A673 (cell line): Measurements from ENCODE around the gene HGFAC. TPM values are rescaled to one million over a fixed set of nuclear protein-coding genes. Genes with fewer than 3 reads are reported as not detected.

Experiments
- BruUV-seq: library from RNA; stranded (reverse); fragments of 400-500 nt; replicated peaks from 2 replicates; lab custom pipeline; 2021; lab: Mats Ljungman, UMichigan
- CTCF ChIA-PET: fragments of 300-600 bp; sonication (Branson Sonifier 250); formaldehyde crosslinking; loops from one replicate; lab custom pipeline; 2022; ENCODE audit warnings: antibody characterized with exemption; lab: Charles Lee
- POLR2A ChIA-PET: fragments of 300-600 bp; sonication (Branson Sonifier 250); formaldehyde crosslinking; loops from one replicate; lab custom pipeline; 2022; ENCODE audit warnings: antibody characterized with exemption; ENCODE audit not compliant: low non-redundant PET; lab: Charles Lee
- DNase-seq: peaks from one replicate; pipeline ENCODE4 v3.0.0-alpha.2; 2015; ENCODE audit warnings: low spot score
- H3K27ac ChIP-seq: fragments of 200-600 bp; sonication (generic); 2 replicates; pipeline ENCODE4 v1.5.1; 2016; ENCODE audit warnings: mixed run types, low read depth, mild to moderate bottlenecking, mixed read lengths, antibody characterized with exemption, low read length; ENCODE audit not compliant: poor library complexity, severe bottlenecking
- H3K27me3 ChIP-seq: fragments of 200-600 bp; sonication (generic); replicated peaks from 2 replicates; pipeline ENCODE4 v1.6.1; 2017; ENCODE audit warnings: mixed run types, low read depth, mild to moderate bottlenecking, mixed read lengths, antibody characterized with exemption, low read length; ENCODE audit not compliant: insufficient read depth, poor library complexity
- H3K36me3 ChIP-seq: fragments of 200-600 bp; sonication (generic); 2 replicates; pipeline ENCODE4 v1.6.1; 2016; ENCODE audit warnings: mixed run types, mild to moderate bottlenecking, mixed read lengths, antibody characterized with exemption, low read length; ENCODE audit not compliant: insufficient read depth, poor library complexity, severe bottlenecking
- H3K4me1 ChIP-seq: fragments of 200-600 bp; sonication (generic); 2 replicates; pipeline ENCODE4 v1.6.1; 2017; ENCODE audit warnings: mixed run types, mild to moderate bottlenecking, mixed read lengths, antibody characterized with exemption, low read length; ENCODE audit not compliant: insufficient read depth, poor library complexity, severe bottlenecking
- H3K4me3 ChIP-seq: fragments of 200-600 bp; sonication (generic); 2 replicates; pipeline ENCODE4 v1.5.1; 2016; ENCODE audit warnings: low read depth, mixed run types, mild to moderate bottlenecking, mixed read lengths, low read length; ENCODE audit not compliant: poor library complexity, severe bottlenecking
- H3K9me3 ChIP-seq: fragments of 200-600 bp; sonication (generic); 2 replicates; pipeline ENCODE4 v1.6.1; 2016; ENCODE audit warnings: mixed run types, low read depth, mild to moderate bottlenecking, mixed read lengths, antibody characterized with exemption, low read length; ENCODE audit not compliant: poor library complexity, severe bottlenecking
- CTCF ChIP-seq: fragments of 300-800, 200-600 bp; sonication (generic); conservative IDR thresholded peaks from 2 replicates; pipeline ENCODE4 v1.5.1; 2017; ENCODE audit warnings: low read depth, mild to moderate bottlenecking, antibody characterized with exemption, low read length, moderate library complexity, mixed read lengths
- EZH2 ChIP-seq: fragments of 200-600 bp; sonication (generic); IDR thresholded peaks from 2 replicates; pipeline ENCODE4 v1.6.1; 2017; ENCODE audit warnings: borderline replicate concordance, low read depth, mild to moderate bottlenecking, mixed read lengths, antibody characterized with exemption, low read length; ENCODE audit not compliant: poor library complexity, severe bottlenecking
- intact Hi-C: fragments of 100-400 bp; cut with micrococcal nuclease; formaldehyde crosslinking; loops from one replicate; pipeline ENCODE4 v1.10.0; 2022; ENCODE audit not compliant: unreplicated experiment
- total RNA-seq: library from RNA; stranded (reverse); gene quantifications from 2 replicates; pipeline ENCODE4 v1.2.3, GENCODE V29; 2021

HGFAC gene
- total RNA-seq, 1 experiment from 2014 or later = 4.8 TPM

GRCh38 chr4:3471098-3471760 lies 29.5 kb downstream of the HGFAC start:
- Histone ChIP-seq H3K9me3 (no peaks in the 10 kb centered on the region), H3K36me3 (no peaks in the 10 kb centered on the region), H3K4me3 (no peak overlapping the region), H3K27ac (no peak overlapping the region), H3K27me3 (no peaks in the 10 kb centered on the region), H3K4me1 (no peaks in the 10 kb centered on the region)
- DNase-seq = no peak
- BruUV-seq = no TSS peak
- intact Hi-C loops = no loop called here
- TF ChIP-seq CTCF (no peak), EZH2 (no peak)
- ChIA-PET POLR2A (no interaction called here), CTCF (no interaction called here)

GRCh38 chr4:3471886-3472285 lies 30.1 kb downstream of the HGFAC start:
- Histone ChIP-seq H3K9me3 (no peaks in the 10 kb centered on the region), H3K27me3 (no peaks in the 10 kb centered on the region), H3K4me3 (no peak overlapping the region), H3K36me3 (no peaks in the 10 kb centered on the region), H3K27ac (no peak overlapping the region), H3K4me1 (no peaks in the 10 kb centered on the region)
- ChIA-PET POLR2A (no interaction called here), CTCF (no interaction called here)
- BruUV-seq = no TSS peak
- DNase-seq = no peak
- no peak for TF ChIP-seq CTCF
- TF ChIP-seq EZH2 = no peak
- intact Hi-C loops = no loop called here

GRCh38 chr4:3472411-3473141 lies 30.8 kb downstream of the HGFAC start:
- POLR2A ChIA-PET = no interaction called here
- CTCF ChIA-PET = no interaction called here
- BruUV-seq = no TSS peak
- intact Hi-C loops = no loop called here
- no peak overlapping the region for H3K4me3 ChIP-seq
- no peaks in the 10 kb centered on the region for H3K9me3 ChIP-seq
- TF ChIP-seq CTCF (no peak), EZH2 (no peak)
- H3K27ac ChIP-seq = no peak overlapping the region
- H3K27me3 ChIP-seq = no peaks in the 10 kb centered on the region
- DNase-seq = no peak
- no peaks in the 10 kb centered on the region for H3K4me1 ChIP-seq
- no peaks in the 10 kb centered on the region for H3K36me3 ChIP-seq
